Measurements from ENCODE around the gene IGFLR1. TPM values are rescaled to one million over a fixed set of nuclear protein-coding genes. Genes with fewer than 3 reads are reported as not detected.

IGFLR1 gene
- polyA plus RNA-seq, 3 donors, result 80.5 to 144 (median 119) TPM

DNA sequence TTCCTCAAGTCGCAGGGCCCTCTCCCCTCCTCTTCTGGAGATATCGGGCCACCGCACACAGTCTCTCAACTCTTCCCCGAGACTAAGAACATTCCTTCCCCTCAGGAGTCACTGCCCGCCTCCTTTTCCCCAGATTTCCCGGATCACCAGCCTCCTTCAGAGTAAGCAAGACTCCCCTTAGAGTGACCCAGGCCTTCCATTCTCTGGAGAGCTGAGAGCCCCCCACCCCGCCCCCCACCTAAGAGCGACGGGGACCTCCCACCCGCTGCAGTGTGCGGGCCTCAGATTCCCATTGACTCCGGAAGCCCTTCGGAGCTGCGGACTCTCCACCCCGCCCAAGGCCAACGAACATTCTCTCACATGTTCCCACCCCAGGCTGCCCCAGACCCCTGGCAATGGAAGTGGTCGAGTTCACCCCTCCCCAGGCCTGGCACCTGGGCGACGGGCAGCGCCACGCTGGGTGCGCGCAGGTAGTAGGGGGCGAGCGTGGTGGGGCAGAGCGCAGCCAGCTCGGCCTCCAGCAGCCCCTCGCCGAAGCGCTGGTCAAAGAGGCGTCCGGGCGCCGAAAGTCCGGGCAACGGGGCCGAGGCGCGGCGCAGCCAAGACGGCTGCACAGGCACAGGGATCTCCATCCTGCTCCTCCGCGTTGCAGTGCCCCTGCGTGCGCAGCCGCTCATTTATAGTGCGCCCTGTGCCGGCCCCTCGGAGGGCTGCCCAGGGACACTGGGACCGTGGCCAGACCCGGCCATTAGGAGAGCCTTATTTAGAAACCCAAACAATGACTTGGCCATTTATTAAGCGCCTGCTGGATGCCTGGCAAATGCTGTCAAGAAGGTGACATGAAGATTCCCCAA lies 14.4 kb upstream of the IGFLR1 start, which contains the start of gene HSPB6:
Gene HSPB6, minus strand, starts transcription at position 653 of the 854 bp plus-strand sequence. Its CDS starts 21 bp downstream, at position 632.
- Histone ChIP-seq H3K36me3 (replicated peaks in 1 of 2; ENCODE audit: control insufficient read depth in 1 of 2, insufficient read depth in 2 of 2, low read length in 2 of 2) (peaks cover 32 to 40% of the 10 kb centered on the region in 2 donors), H3K4me3 (replicated peaks in 1 of 3; ENCODE audit: low read depth in 2 of 3, low read length in 3 of 3) (peak within 1 kb of the TSS; percentile 38 to 100 (median 96)), H3K27me3 (ENCODE audit: control insufficient read depth in 2 of 2, insufficient read depth in 2 of 2, low read length in 2 of 2) (peaks cover 9 to 21% of the 10 kb centered on the region in 2 donors), H4K20me1 (ENCODE audit: insufficient read depth, low read length) (peaks cover 12% of the 10 kb centered on the region), H3K27ac (ENCODE audit: low read depth in 1 of 2, low read length in 2 of 2) (peak within 1 kb of the TSS in 1 of 2 donors; percentile 95), H2AFZ (ENCODE audit: insufficient read depth, low read depth, low read length, poor library complexity, severe bottlenecking) (peak within 1 kb of the TSS; percentile 98), H3K9me3 (replicated peaks in 1 of 2; ENCODE audit: control insufficient read depth in 1 of 2, insufficient read depth in 1 of 2, low read length in 2 of 2) (no peaks in the 10 kb centered on the region), H3K9ac (ENCODE audit: insufficient read depth, low read length, poor library complexity, severe bottlenecking) (peak within 1 kb of the TSS; percentile 91), H3K4me2 (replicated peaks; ENCODE audit: extremely low read depth, low read length, poor library complexity, severe bottlenecking) (peak within 1 kb of the TSS; percentile 93), H3K4me1 (ENCODE audit: control insufficient read depth in 1 of 2, insufficient read depth in 2 of 2, low read length in 2 of 2) (peaks cover 29 to 41% of the 10 kb centered on the region in 2 donors), H3K79me2 (ENCODE audit: insufficient read depth, low read length) (peaks cover 12% of the 10 kb centered on the region)
- Mint-ChIP-seq H3K4me1 (peaks cover 32% of the 10 kb centered on the region), H3K36me3 (peaks cover 36 to 46% of the 10 kb centered on the region in 2 donors), H3K9me3 (peaks cover 0 to 8% (median 3%) of the 10 kb centered on the region in 7 donors), H3K4me3 (peak within 1 kb of the TSS; percentile 93 to 94), H3K27ac (peak within 1 kb of the TSS; percentile 76 to 96 (median 93)), H3K27me3 (ENCODE audit: low read depth in 3 of 3) (peaks cover 18 to 30% (median 25%) of the 10 kb centered on the region in 3 donors)
- intact Hi-C loops (cut with micrococcal nuclease), result loop anchor here in 1 of 2 donors (5.0 to 10.0 kb wide), 2 partner anchors 256 to 358 kb away; partner anchors contain the start of genes ALKBH6, OVOL3, POLR2I and TBCB
- WGBS (ENCODE audit: insufficient coverage), result 2% methylated on average over 41 of the region's 52 CpGs
- no peak for DNase-seq
- TF ChIP-seq CTCF (IDR thresholded peaks at IDR 0.05), result no peak

DNA sequence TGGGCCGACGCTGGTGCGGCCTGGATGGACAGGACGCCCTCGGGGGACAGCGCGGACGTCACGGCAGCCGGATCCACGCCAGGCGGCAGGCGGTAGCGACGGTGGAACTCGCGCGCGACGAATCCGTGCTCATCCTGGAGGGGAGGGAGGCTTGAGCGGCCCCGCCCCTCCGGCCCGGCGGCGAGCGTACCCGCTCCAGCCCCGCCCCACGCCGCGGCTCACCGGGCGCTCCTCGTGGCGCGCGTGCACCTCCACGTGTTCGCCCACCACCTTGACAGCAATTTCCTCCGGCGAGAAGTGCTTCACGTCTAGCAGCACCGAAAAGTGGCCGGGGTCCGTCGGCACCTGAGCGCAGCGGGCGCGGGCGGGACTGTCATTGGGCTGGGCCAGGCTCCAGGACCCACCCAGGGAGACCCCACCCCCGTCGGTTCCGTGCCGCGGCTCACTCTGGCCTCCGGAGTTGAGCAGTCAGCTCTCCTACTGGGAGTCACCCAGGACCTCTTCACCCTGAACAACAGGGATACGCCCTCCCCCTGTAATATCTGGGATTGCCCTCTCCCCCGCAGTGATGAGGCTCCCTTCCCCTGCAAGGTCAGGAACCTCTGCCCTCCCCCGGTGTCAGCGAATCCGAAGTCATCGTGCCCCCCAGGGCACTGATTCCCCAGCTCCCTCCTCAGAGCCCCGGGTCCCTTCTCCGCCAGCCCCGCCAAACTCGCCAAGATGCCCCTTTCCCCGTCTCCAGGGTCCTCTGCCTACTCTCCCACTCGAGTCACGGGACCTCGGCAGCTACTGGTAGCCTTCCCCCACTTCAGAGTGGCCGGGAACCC lies 13.5 kb upstream of the IGFLR1 start:
- Histone ChIP-seq H3K27ac (ENCODE audit: low read depth in 1 of 2, low read length in 2 of 2) (no peak overlapping the region), H3K4me1 (ENCODE audit: control insufficient read depth in 1 of 2, insufficient read depth in 2 of 2, low read length in 2 of 2) (peaks cover 29 to 41% of the 10 kb centered on the region in 2 donors), H3K4me2 (replicated peaks; ENCODE audit: extremely low read depth, low read length, poor library complexity, severe bottlenecking) (peak overlapping the region; percentile 93), H2AFZ (ENCODE audit: insufficient read depth, low read depth, low read length, poor library complexity, severe bottlenecking) (no peak overlapping the region), H4K20me1 (ENCODE audit: insufficient read depth, low read length) (peaks cover 12% of the 10 kb centered on the region), H3K9ac (ENCODE audit: insufficient read depth, low read length, poor library complexity, severe bottlenecking) (no peak overlapping the region), H3K36me3 (replicated peaks in 1 of 2; ENCODE audit: control insufficient read depth in 1 of 2, insufficient read depth in 2 of 2, low read length in 2 of 2) (peaks cover 26 to 36% of the 10 kb centered on the region in 2 donors), H3K4me3 (replicated peaks in 1 of 3; ENCODE audit: low read depth in 2 of 3, low read length in 3 of 3) (peak overlapping the region in 1 of 3 experiments; percentile 100), H3K79me2 (ENCODE audit: insufficient read depth, low read length) (peaks cover 12% of the 10 kb centered on the region), H3K9me3 (replicated peaks in 1 of 2; ENCODE audit: control insufficient read depth in 1 of 2, insufficient read depth in 1 of 2, low read length in 2 of 2) (no peaks in the 10 kb centered on the region), H3K27me3 (ENCODE audit: control insufficient read depth in 2 of 2, insufficient read depth in 2 of 2, low read length in 2 of 2) (peaks cover 9 to 21% of the 10 kb centered on the region in 2 donors)
- Mint-ChIP-seq H3K27me3 (ENCODE audit: low read depth in 3 of 3) (peaks cover 18 to 30% (median 25%) of the 10 kb centered on the region in 3 donors), H3K4me1 (peaks cover 32% of the 10 kb centered on the region), H3K4me3 (peak overlapping the region; percentile 56 to 88), H3K9me3 (peaks cover 0 to 8% (median 3%) of the 10 kb centered on the region in 7 donors), H3K36me3 (peaks cover 35 to 46% of the 10 kb centered on the region in 2 donors), H3K27ac (no peak overlapping the region)
- TF ChIP-seq CTCF (IDR thresholded peaks at IDR 0.05), result no peak
- DNase-seq, result peak in 1 of 3 donors; percentile 13
- 24% methylated on average over 67 of the region's 74 CpGs for WGBS (ENCODE audit: insufficient coverage)
- intact Hi-C loops (cut with micrococcal nuclease), result loop anchor here in 1 of 2 donors (5.0 to 10.0 kb wide), 2 partner anchors 257 to 359 kb away; partner anchors contain the start of genes ALKBH6, OVOL3, POLR2I and TBCB
